ENCODE data around the gene NR2F1. TPM values are rescaled to one million over a fixed set of nuclear protein-coding genes. Genes with fewer than 3 reads are reported as not detected.
A peak's percentile ranks its signal among the peaks of the same experiment; 100 is the strongest.

The NR2F1 gene
- total RNA-seq, 1 experiment from 2014 or later = 76.3 TPM

DNA sequence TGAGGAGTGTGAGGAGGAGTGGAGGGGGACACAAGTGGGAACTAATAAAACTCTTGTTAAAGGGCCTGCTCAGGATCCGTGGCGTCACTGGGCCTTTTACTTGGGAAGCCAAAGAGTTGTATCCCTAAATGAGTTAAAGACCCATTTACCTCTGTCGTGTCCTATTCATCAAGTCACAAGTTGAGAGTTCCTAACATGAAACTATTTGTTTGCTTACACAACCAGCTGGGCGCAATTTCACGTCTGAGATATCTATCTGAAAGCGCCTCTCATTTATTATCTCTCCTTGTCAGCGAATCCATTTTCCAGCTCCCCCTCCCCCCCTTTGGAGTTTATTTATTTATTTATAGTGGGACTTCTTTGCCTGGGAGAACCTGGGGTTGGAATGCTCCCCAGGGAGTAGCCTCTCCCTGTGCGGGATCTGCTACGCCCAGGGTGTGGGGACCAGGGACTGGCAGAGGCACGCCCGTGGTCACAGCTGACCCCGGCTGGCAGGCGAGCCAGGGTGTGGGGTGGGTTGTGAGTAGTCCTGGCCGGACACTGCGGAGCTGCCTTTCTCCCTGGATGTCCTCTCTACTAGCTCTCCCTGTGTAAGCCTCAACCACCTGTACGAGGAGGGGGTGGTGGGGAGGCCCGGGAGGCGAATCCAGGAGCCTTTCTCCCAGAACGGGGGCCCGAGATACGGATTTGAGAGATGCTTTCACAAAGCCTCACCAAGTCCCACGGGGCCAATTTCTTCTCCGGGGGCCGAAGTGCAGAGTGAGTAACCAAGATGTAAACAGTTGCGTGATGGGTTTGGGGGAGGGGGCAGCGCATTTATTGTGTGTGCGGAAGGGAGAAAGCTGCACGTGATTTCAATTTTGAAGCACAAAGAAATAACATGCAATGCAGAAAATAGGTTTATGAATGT lies 15.3 kb downstream of the NR2F1 start:
- H3K27me3 ChIP-seq = no peaks in the 10 kb centered on the region
- peaks cover 22% of the 10 kb centered on the region for H3K36me3 ChIP-seq
- DNase-seq = no peak

DNA sequence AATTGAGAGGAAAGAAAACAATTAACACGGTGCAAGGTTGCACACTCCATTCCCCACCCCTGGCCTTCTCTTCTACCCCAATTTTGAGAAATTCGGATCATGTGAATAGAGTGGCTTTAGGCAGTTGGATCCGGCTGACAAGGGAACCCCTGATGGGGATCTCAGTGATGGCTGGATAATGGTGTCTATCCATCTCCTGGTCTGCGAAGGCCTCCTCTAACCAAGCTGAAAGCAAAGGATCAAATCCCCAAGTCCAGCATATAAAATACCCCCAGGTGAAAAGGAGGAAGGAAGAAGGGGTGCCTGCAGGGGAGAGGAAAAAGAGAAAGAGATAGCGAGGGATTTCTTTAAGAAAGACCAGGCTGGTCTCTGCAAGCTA lies 16.0 kb downstream of the NR2F1 start:
- Histone ChIP-seq H3K4me3 (no peak overlapping the region), H3K27me3 (no peaks in the 10 kb centered on the region), H3K36me3 (peaks cover 15% of the 10 kb centered on the region), H3K9me3 (no peaks in the 10 kb centered on the region)
- DNase-seq = no peak

More for the DNA sequence above, 15.3 kb downstream of the NR2F1 start:
- H3K9me3 ChIP-seq = no peaks in the 10 kb centered on the region
- H3K4me3 ChIP-seq = no peak overlapping the region

- H3K36me3 ChIP-seq = peaks cover 9% of the 10 kb centered on the region
- no peak overlapping the region for H3K4me3 ChIP-seq
- no peak for DNase-seq
- no peaks in the 10 kb centered on the region for H3K9me3 ChIP-seq
- H3K27me3 ChIP-seq = no peaks in the 10 kb centered on the region
Measured at GRCh38 chr5:93599399-93600120, 16.5 kb downstream of the NR2F1 start.

DNA sequence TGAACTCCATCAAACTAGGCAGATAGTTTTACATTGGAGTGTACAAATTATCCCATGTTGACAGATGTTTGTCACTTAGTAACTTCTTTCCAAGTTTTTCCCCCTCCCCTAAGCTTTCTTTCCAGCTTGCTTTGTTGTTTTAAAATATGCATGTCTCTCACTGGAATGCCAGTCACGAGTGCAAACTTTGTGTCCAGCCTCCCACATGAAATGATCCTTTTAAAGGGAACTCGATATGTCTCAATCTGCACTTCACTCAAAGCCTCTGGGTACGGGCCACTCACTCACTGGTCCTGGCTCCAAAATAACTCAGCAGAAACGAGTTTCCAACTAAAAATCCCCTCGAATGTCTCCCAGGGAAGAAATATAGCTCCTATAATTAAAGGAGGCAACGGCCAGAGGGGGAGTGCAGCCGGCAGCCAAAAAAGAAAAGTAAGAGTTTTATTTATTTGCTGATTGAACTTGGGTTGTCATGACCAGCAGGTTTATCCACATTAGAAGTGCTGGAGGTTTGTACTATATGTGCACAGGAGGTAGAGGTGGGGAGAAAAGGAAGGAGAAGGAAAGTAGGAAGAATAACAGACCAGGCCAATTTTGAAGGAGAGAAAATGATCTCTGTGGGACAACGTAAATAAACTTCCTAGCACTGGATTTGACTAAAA lies 17.5 kb downstream of the NR2F1 start:
- Histone ChIP-seq H3K4me3 (no peak overlapping the region), H3K27me3 (no peaks in the 10 kb centered on the region), H3K36me3 (no peaks in the 10 kb centered on the region; the same call in 1 of the 2 replicates), H3K9me3 (no peaks in the 10 kb centered on the region)
- DNase-seq = no peak

GRCh38 chr5:93601071-93601801 lies 18.2 kb downstream of the NR2F1 start:
- no peak overlapping the region for H3K4me3 ChIP-seq
- no peaks in the 10 kb centered on the region for H3K9me3 ChIP-seq
- H3K36me3 ChIP-seq = no peaks in the 10 kb centered on the region
- H3K27me3 ChIP-seq = no peaks in the 10 kb centered on the region
- DNase-seq = no peak

DNA sequence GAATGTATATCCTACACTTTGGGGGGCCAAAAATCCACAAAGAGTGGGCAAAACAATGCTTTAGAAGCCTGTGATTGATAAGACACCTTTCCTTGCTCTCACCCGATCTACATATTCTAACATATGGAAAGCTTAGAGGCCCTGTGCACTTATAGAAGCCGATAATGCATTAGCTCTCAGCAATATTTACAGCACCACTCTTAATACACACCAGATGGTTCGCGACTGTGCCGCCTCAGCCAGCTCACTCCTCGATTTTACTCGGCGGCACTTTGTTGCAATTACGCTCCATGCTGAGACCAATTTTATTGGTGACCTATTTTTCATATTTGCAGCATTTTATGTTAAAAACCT lies 18.8 kb downstream of the NR2F1 start:
- no peaks in the 10 kb centered on the region for H3K27me3 ChIP-seq
- H3K36me3 ChIP-seq = no peaks in the 10 kb centered on the region
- no peaks in the 10 kb centered on the region for H3K9me3 ChIP-seq
- DNase-seq = no peak
- no peak overlapping the region for H3K4me3 ChIP-seq

GRCh38 chr5:93602241-93603077 lies 19.4 kb downstream of the NR2F1 start:
- Histone ChIP-seq H3K27me3 (no peaks in the 10 kb centered on the region), H3K9me3 (no peaks in the 10 kb centered on the region), H3K36me3 (no peaks in the 10 kb centered on the region), H3K4me3 (no peak overlapping the region)
- no peak for DNase-seq

GRCh38 chr5:93603078-93603792 lies 20.2 kb downstream of the NR2F1 start:
- no peak overlapping the region for H3K4me3 ChIP-seq
- no peak for DNase-seq
- no peaks in the 10 kb centered on the region for H3K27me3 ChIP-seq
- H3K36me3 ChIP-seq = no peaks in the 10 kb centered on the region
- H3K9me3 ChIP-seq = no peaks in the 10 kb centered on the region

- no peaks in the 10 kb centered on the region; the same call in none of the 2 replicates for H3K27me3 ChIP-seq
Measured at GRCh38 chr5:93603793-93604643, 21.0 kb downstream of the NR2F1 start.

GRCh38 chr5:93604644-93605515 lies 21.9 kb downstream of the NR2F1 start:
- peaks cover 7% of the 10 kb centered on the region for H3K27me3 ChIP-seq
- no peak overlapping the region for H3K4me3 ChIP-seq
- DNase-seq = no peak
- no peaks in the 10 kb centered on the region for H3K36me3 ChIP-seq
- H3K9me3 ChIP-seq = no peaks in the 10 kb centered on the region

More at GRCh38 chr5:93603793-93604643, 21.0 kb downstream of the NR2F1 start:
- Histone ChIP-seq H3K4me3 (peak overlapping the region; percentile 19; the same call in 1 of the 2 replicates), H3K9me3 (no peaks in the 10 kb centered on the region), H3K36me3 (no peaks in the 10 kb centered on the region)
- DNase-seq = peak; percentile 55

GRCh38 chr5:93606382-93606752 lies 23.3 kb downstream of the NR2F1 start:
- Histone ChIP-seq H3K9me3 (no peaks in the 10 kb centered on the region), H3K4me3 (no peak overlapping the region), H3K36me3 (no peaks in the 10 kb centered on the region), H3K27me3 (peaks cover 22% of the 10 kb centered on the region)
- no peak for DNase-seq

DNA sequence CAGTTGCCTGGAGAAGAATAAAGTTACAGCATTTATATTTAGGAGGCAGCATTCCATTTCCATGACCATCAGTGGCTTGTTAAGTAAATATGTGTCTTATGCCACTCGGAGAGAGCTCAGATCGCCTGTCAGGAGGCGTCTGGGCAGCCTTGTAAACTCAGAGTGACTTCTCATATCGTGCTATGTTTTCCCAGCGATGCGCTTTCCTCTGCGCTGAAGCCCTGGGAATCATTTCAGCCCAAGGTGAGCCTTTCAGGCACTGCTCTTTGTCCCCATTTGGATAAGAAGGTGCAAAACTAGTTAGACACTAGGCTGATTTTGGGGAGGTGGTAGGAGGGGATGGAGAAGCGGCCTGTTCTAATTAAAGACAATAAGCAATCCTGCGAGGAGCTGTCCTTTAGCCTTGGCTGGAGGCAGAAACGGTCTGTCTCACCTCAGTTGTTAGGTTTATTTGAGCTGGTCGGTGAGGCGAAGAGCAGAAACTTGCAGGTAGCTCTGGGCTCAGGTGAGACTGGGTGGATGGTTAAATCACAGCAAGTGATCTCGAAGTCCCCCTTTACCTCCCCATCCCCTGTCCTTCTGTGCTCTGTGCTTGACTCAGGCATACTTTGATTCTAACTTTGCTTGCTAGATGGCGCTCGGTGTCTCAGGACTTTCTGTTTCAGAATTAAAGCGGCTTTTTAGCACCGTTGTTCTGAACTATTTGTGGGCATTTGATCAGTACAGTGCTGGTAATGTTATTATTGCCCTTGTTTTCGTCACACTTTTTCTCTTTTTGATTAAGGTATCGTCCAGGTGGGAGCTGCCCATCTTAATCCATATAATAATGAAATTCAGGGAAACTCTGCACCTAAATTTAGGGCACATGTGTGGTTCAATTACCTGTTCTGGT lies 24.6 kb downstream of the NR2F1 start:
- no peaks in the 10 kb centered on the region for H3K9me3 ChIP-seq
- H3K27me3 ChIP-seq = peaks cover 32% of the 10 kb centered on the region
- H3K4me3 ChIP-seq = no peak overlapping the region
- H3K36me3 ChIP-seq = no peaks in the 10 kb centered on the region
- DNase-seq = peak; percentile 56

GRCh38 chr5:93608855-93609254 lies 25.8 kb downstream of the NR2F1 start:
- DNase-seq = no peak
- Histone ChIP-seq H3K9me3 (no peaks in the 10 kb centered on the region), H3K4me3 (no peak overlapping the region), H3K27me3 (peaks cover 36% of the 10 kb centered on the region), H3K36me3 (no peaks in the 10 kb centered on the region)
